HEK293T (cell line): Measurements from ENCODE around the gene MED15.

Source experiments
- ARNT ChIP-seq: fragments of 450-650 bp; IDR thresholded peaks from 2 replicates; pipeline ENCODE4 v1.6.1; 2017; ENCODE audit warnings: mild to moderate bottlenecking
- BHLHE40 ChIP-seq: fragments of 450-650 bp; IDR thresholded peaks from 2 replicates; pipeline ENCODE4 v1.6.1; 2016; ENCODE audit warnings: mild to moderate bottlenecking, moderate library complexity, borderline replicate concordance
- CTBP1 ChIP-seq: fragments of 450-650 bp; IDR thresholded peaks from 2 replicates; pipeline ENCODE4 v1.6.1; 2016; ENCODE audit warnings: borderline replicate concordance
- ELF4 ChIP-seq: fragments of 450-650 bp; IDR thresholded peaks from 2 replicates; pipeline ENCODE4 v1.6.1; 2017; ENCODE audit warnings: antibody characterized with exemption
- FOXA1 ChIP-seq: fragments of 450-650 bp; IDR thresholded peaks from 2 replicates; pipeline ENCODE4 v1.6.1; 2016; ENCODE audit warnings: mild to moderate bottlenecking
- FOXK2 ChIP-seq: fragments of 450-650 bp; IDR thresholded peaks from 2 replicates; pipeline ENCODE4 v1.6.1; 2016; ENCODE audit warnings: mild to moderate bottlenecking
- FOXM1 ChIP-seq: fragments of 450-650 bp; IDR thresholded peaks from 2 replicates; pipeline ENCODE4 v1.6.1; 2017; ENCODE audit warnings: mild to moderate bottlenecking, borderline replicate concordance
- HDGF ChIP-seq: fragments of 450-650 bp; IDR thresholded peaks from 2 replicates; pipeline ENCODE4 v1.6.1; 2017; ENCODE audit warnings: antibody characterized with exemption, borderline replicate concordance
- L3MBTL2 ChIP-seq: fragments of 450-650 bp; conservative IDR thresholded peaks from 2 replicates; pipeline ENCODE4 v1.6.1; 2016; ENCODE audit warnings: mild to moderate bottlenecking
- NFRKB ChIP-seq: fragments of 450-650 bp; IDR thresholded peaks from 2 replicates; pipeline ENCODE4 v1.6.1; 2016; ENCODE audit warnings: mild to moderate bottlenecking, moderate library complexity
- SP1 ChIP-seq: fragments of 450-650 bp; IDR thresholded peaks from 2 replicates; pipeline ENCODE4 v1.6.1; 2017
- SUZ12 ChIP-seq: fragments of 450-650 bp; IDR thresholded peaks from 2 replicates; pipeline ENCODE4 v1.6.1; 2016; ENCODE audit warnings: mild to moderate bottlenecking
- TARDBP ChIP-seq: fragments of 450-650 bp; IDR thresholded peaks from 2 replicates; pipeline ENCODE4 v1.6.1; 2016
- TF ChIP-seq, protein P1 (sequence below): fragments of 450-650 bp; IDR thresholded peaks from 2 replicates; pipeline ENCODE4 v1.6.1; 2016

DNA sequence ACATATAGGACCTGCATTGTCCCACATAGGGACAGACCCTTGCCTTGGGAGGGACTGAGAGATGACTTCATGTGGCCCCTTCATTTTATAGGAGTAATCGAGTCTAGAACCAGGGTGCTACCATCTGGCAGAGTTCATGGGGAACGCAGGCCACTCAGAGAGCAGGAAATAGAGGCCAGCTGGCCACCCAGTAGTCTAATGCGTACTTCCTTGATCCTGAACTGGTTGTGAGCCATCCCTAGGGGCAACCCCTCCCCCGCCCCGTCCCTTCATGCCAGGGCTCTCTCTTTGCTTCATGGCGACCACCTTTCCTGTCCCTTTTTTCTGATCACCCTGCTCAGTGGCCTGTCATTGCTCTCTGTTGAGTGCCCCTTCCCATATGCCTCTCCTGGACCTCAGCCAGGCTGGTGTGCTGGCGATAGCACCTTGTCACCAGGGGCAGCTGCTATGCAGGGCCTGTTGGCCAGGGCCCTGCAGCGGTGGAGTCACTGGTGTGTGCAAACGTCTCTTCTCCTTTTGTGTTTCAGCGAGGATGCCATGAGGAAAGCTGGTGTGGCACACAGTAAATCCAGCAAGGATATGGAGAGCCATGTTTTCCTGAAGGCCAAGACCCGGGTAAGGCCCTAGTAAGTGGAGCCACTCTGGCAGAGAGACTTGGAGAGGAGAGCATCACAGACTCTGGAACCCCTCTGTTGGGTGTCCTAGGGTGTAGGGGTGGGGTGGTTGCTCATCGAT is 29.3 kb downstream of the MED15 start:
- TF ChIP-seq SP1, result no peak
- TF ChIP-seq CTBP1, result no peak
- no peak for TF ChIP-seq SUZ12
- no peak for TF ChIP-seq NFRKB
- TF ChIP-seq ARNT, result no peak
- no peak for TF ChIP-seq HDGF
- no peak for TF ChIP-seq TARDBP
- no peak for TF ChIP-seq FOXM1
- no peak for TF ChIP-seq L3MBTL2
- no peak for TF ChIP-seq ELF4
- TF ChIP-seq FOXK2, result no peak
- TF ChIP-seq BHLHE40, result no peak
- TF ChIP-seq, protein P1, sequence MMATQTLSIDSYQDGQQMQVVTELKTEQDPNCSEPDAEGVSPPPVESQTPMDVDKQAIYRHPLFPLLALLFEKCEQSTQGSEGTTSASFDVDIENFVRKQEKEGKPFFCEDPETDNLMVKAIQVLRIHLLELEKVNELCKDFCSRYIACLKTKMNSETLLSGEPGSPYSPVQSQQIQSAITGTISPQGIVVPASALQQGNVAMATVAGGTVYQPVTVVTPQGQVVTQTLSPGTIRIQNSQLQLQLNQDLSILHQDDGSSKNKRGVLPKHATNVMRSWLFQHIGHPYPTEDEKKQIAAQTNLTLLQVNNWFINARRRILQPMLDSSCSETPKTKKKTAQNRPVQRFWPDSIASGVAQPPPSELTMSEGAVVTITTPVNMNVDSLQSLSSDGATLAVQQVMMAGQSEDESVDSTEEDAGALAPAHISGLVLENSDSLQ, result no peak
- TF ChIP-seq FOXA1, result no peak
